ENCODE data around the gene RTTN.

- TF ChIP-seq CTCF (IDR thresholded peaks at IDR 0.05; ENCODE audit: borderline replicate concordance, extremely low read depth, low read length, poor library complexity, severe bottlenecking) = no peak
- TF ChIP-seq EZH2 (IDR thresholded peaks at IDR 0.05; ENCODE audit: borderline replicate concordance, low read depth, low read length, severe bottlenecking) = no peak
These were observed 1.7 kb upstream of the RTTN start for GRCh38 chr18:70207181-70207580.
